HEK293T (cell line): Measurements from ENCODE around the gene GYPC.

Experiments used
- ARNT ChIP-seq: fragments of 450-650 bp; IDR thresholded peaks from 2 replicates; pipeline ENCODE4 v1.6.1; 2017; ENCODE audit warnings: mild to moderate bottlenecking
- BHLHE40 ChIP-seq: fragments of 450-650 bp; IDR thresholded peaks from 2 replicates; pipeline ENCODE4 v1.6.1; 2016; ENCODE audit warnings: mild to moderate bottlenecking, moderate library complexity, borderline replicate concordance
- ELF4 ChIP-seq: fragments of 450-650 bp; IDR thresholded peaks from 2 replicates; pipeline ENCODE4 v1.6.1; 2017; ENCODE audit warnings: antibody characterized with exemption
- NFRKB ChIP-seq: fragments of 450-650 bp; IDR thresholded peaks from 2 replicates; pipeline ENCODE4 v1.6.1; 2016; ENCODE audit warnings: mild to moderate bottlenecking, moderate library complexity
- PKNOX1 ChIP-seq: fragments of 450-650 bp; IDR thresholded peaks from 2 replicates; pipeline ENCODE4 v1.6.1; 2016
- SP1 ChIP-seq: fragments of 450-650 bp; IDR thresholded peaks from 2 replicates; pipeline ENCODE4 v1.6.1; 2017
- SUZ12 ChIP-seq: fragments of 450-650 bp; IDR thresholded peaks from 2 replicates; pipeline ENCODE4 v1.6.1; 2016; ENCODE audit warnings: mild to moderate bottlenecking

- TF ChIP-seq ELF4 = no peak
- TF ChIP-seq NFRKB = no peak
- TF ChIP-seq SP1 = no peak
- TF ChIP-seq ARNT = no peak
- TF ChIP-seq BHLHE40 = no peak
- TF ChIP-seq SUZ12 = no peak
- TF ChIP-seq PKNOX1 = no peak
These were observed 48.6 kb downstream of the GYPC start for GRCh38 chr2:126704434-126705160.
